Measurements from ENCODE around the gene C5orf34. TPM values are rescaled to one million over a fixed set of nuclear protein-coding genes. Genes with fewer than 3 reads are reported as not detected.
"Not testable (repeated sequence)": the region's sequence is repeated elsewhere in the genome, so short reads cannot be mapped to it uniquely, and the experiment has no call there.

C5orf34 gene
- total RNA-seq, 1 experiment from 2014 or later, result 5.9 TPM

DNA sequence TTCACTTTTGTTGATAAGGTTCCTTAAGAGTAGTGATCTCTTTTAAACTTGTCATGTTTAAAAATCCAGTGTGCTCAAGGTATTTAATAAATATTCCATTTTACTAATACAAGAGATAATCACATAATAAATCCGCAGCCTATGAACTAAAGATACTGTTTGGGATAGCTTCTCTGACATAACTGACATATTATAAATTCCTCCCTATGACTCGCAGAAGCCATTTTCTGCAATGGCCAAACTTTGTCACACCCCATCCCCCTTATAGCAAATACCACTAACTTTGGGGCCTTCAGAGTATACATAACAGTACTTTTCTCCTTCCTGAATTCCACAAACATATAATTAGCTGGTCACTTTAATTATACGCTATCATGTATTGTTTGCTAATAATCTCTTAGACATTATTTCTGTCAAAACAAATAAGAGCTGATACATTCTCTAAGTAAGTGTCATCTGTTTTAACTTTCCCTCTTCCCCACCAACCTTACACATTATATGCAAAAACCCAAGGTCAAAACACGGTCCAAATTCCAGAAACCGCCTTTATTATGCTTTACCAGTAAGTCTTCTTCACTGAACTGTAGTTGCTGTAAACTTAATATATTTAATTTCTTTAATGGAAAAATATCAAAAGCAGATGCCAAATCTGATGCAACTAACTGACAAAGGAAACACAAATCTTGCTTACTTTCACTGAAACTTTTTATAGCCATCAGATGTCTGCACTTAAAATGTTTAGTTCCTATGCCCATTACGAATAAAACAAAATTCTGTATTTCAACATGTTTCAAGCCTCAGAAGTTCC is 32.3 kb downstream of the C5orf34 start:
- Mint-ChIP-seq H3K27ac (ENCODE audit: low read depth, unreplicated experiment) (peak overlapping the region; percentile 94), H3K9me3 (ENCODE audit: unreplicated experiment) (no peaks in the 10 kb centered on the region), H3K4me3 (ENCODE audit: unreplicated experiment) (peak overlapping the region; percentile 77), H3K4me1 (ENCODE audit: insufficient read depth, unreplicated experiment) (peaks cover 11% of the 10 kb centered on the region), H3K27me3 (ENCODE audit: insufficient read depth, unreplicated experiment) (no peaks in the 10 kb centered on the region), H3K36me3 (ENCODE audit: insufficient read depth, unreplicated experiment) (peaks cover 19% of the 10 kb centered on the region)
- peak; percentile 8 for DNase-seq (ENCODE audit: unreplicated experiment)
- TF ChIP-seq, protein P1, sequence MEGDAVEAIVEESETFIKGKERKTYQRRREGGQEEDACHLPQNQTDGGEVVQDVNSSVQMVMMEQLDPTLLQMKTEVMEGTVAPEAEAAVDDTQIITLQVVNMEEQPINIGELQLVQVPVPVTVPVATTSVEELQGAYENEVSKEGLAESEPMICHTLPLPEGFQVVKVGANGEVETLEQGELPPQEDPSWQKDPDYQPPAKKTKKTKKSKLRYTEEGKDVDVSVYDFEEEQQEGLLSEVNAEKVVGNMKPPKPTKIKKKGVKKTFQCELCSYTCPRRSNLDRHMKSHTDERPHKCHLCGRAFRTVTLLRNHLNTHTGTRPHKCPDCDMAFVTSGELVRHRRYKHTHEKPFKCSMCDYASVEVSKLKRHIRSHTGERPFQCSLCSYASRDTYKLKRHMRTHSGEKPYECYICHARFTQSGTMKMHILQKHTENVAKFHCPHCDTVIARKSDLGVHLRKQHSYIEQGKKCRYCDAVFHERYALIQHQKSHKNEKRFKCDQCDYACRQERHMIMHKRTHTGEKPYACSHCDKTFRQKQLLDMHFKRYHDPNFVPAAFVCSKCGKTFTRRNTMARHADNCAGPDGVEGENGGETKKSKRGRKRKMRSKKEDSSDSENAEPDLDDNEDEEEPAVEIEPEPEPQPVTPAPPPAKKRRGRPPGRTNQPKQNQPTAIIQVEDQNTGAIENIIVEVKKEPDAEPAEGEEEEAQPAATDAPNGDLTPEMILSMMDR (IDR thresholded peaks at IDR 0.05; ENCODE audit: unreplicated experiment), result no peak
- ChIA-PET CTCF (interaction anchor here (0.6 to 4.5 kb wide), 4 partner anchors 77 to 711 kb away, joined by 3 to 142 read pairs (median 4); no protein-coding TSS in a partner anchor), POLR2A (interaction anchor here (0.7 to 5.0 kb wide), 10 partner anchors 9 to 628 kb away, joined by 3 to 113 read pairs (median 4); partner anchors contain the start of genes C5orf34 and CCL28)
- intact Hi-C loops (cut with micrococcal nuclease), result loop anchor here (2.0 kb wide), 2 partner anchors 50 to 170 kb away; partner anchors contain the start of gene HMGCS1
- no TSS peak for BruUV-seq (replicated peaks)

DNA sequence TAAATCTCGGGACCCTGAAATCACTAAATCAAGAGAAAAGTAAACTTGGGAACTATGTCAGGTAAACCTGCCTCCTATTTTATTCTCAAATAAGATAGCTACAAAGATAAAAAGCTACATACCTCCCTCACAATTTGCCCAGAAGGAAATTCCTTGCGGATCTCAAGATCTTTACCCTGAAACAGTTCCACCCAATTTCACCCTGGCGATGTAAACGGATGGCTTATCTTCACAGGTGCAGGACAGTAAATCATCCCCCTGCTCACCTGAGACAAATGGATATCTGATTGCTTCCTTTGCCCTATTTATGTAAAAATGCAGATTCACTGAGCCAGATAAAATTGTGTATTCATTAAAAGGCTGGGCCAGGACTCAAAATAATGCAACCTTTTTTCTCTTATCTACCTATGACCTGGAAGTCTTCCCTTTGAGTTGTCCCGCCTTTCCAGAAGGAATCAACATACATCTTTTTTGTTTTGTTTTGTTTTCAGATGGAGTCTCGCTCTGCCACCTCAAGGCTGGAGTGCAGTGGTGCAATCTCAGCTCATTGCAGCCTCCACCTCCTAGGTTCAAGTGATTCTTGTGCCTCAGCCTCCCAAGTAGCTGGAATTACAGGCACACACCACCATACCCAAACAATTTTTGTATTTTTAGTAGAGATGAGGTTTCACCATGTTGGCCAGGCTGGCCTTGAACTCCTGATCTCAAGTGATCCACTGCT is 45.1 kb downstream of the C5orf34 start:
- Mint-ChIP-seq H3K4me3 (ENCODE audit: unreplicated experiment) (no peak overlapping the region), H3K4me1 (ENCODE audit: insufficient read depth, unreplicated experiment) (no peaks in the 10 kb centered on the region), H3K9me3 (ENCODE audit: unreplicated experiment) (peaks cover 45% of the 10 kb centered on the region), H3K27ac (ENCODE audit: low read depth, unreplicated experiment) (no peak overlapping the region), H3K36me3 (ENCODE audit: insufficient read depth, unreplicated experiment) (peaks cover 58% of the 10 kb centered on the region), H3K27me3 (ENCODE audit: insufficient read depth, unreplicated experiment) (no peaks in the 10 kb centered on the region)
- ChIA-PET CTCF (interaction anchor here (0.7 to 1.6 kb wide), 5 partner anchors 14 to 287 kb away, joined by 3 to 4 read pairs (median 3); partner anchors contain the start of gene TMEM267), POLR2A (interaction anchor here (1.0 kb wide), 1 partner anchor 14 kb away, joined by 3 read pairs; the partner anchor contains the start of gene TMEM267)
- TF ChIP-seq, protein P1 (IDR thresholded peaks at IDR 0.05; ENCODE audit: unreplicated experiment), result no peak
- no TSS peak for BruUV-seq (replicated peaks)
- intact Hi-C loops (cut with micrococcal nuclease), result no loop called here
- no peak for DNase-seq (ENCODE audit: unreplicated experiment)

DNA sequence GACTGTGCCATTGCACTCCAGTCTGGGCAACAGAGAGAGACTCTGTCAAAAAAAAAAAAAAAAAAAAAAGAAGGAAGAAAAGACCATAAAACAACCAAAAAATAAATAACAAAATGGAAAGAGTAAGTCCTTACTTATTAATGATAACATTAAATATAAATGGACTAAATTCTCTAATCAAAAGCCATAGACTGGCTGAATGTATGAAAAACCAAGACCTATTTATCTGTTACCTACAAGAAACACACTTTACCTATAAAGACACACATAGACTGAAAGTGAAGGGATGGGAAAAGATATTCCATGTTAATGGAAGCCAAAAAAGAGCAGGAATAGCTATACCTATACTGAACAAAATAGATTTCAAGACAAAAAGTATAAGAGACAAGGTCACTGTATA is 47.8 kb downstream of the C5orf34 start:
- H3K4me3 Mint-ChIP-seq (ENCODE audit: unreplicated experiment), result no peak overlapping the region
- CTCF ChIA-PET, result interaction anchor here (1.1 kb wide), 1 partner anchor 13 kb away, joined by 3 read pairs; no protein-coding TSS in a partner anchor
- peaks cover 47% of the 10 kb centered on the region for H3K9me3 Mint-ChIP-seq (ENCODE audit: unreplicated experiment)

DNA sequence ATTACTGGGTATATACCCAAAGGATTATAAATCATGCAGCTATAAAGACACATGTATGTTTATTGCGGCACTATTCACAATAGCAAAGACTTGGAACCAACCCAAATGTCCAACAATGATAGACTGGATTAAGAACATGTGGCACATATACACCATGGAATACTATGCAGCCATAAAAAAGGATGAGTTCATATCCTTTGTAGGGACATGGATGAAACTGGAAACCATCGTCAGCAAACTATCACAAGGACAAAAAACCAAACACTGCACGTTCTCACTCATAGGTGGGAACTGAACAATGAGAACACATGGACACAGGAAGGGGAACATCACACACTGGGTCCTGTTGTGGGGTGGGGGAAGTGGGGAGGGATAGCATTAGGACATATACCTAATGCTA is 49.5 kb downstream of the C5orf34 start:
- ChIA-PET POLR2A (interaction anchor here (1.1 kb wide), 1 partner anchor 19 kb away, joined by 4 read pairs; no protein-coding TSS in a partner anchor), CTCF (interaction anchor here (1.0 kb wide), 1 partner anchor 19 kb away, joined by 3 read pairs; no protein-coding TSS in a partner anchor)
- H3K4me1 Mint-ChIP-seq (ENCODE audit: insufficient read depth, unreplicated experiment); BruUV-seq (replicated peaks); H3K27ac Mint-ChIP-seq (ENCODE audit: low read depth, unreplicated experiment); intact Hi-C loops (cut with micrococcal nuclease); H3K4me3 Mint-ChIP-seq (ENCODE audit: unreplicated experiment); H3K27me3 Mint-ChIP-seq (ENCODE audit: insufficient read depth, unreplicated experiment); DNase-seq (ENCODE audit: unreplicated experiment): not testable (repeated sequence)
- H3K36me3 Mint-ChIP-seq (ENCODE audit: insufficient read depth, unreplicated experiment), result peaks cover 48% of the 10 kb centered on the region
- H3K9me3 Mint-ChIP-seq (ENCODE audit: unreplicated experiment), result peaks cover 36% of the 10 kb centered on the region

More for the DNA sequence above, 47.8 kb downstream of the C5orf34 start:
- POLR2A ChIA-PET, result no interaction called here
- no TSS peak for BruUV-seq (replicated peaks)
- intact Hi-C loops (cut with micrococcal nuclease), result no loop called here
- Mint-ChIP-seq H3K36me3 (ENCODE audit: insufficient read depth, unreplicated experiment) (peaks cover 47% of the 10 kb centered on the region), H3K4me1 (ENCODE audit: insufficient read depth, unreplicated experiment) (no peaks in the 10 kb centered on the region), H3K27me3 (ENCODE audit: insufficient read depth, unreplicated experiment) (no peaks in the 10 kb centered on the region), H3K27ac (ENCODE audit: low read depth, unreplicated experiment) (no peak overlapping the region)
- no peak for DNase-seq (ENCODE audit: unreplicated experiment)
- TF ChIP-seq, protein P1 (IDR thresholded peaks at IDR 0.05; ENCODE audit: unreplicated experiment), result no peak
